ENCODE measurements around the gene SRD5A1.
"Not testable (repeated sequence)": the region's sequence is repeated elsewhere in the genome, so short reads cannot be mapped to it uniquely, and the experiment has no call there.

Gene SRD5A1

DNA sequence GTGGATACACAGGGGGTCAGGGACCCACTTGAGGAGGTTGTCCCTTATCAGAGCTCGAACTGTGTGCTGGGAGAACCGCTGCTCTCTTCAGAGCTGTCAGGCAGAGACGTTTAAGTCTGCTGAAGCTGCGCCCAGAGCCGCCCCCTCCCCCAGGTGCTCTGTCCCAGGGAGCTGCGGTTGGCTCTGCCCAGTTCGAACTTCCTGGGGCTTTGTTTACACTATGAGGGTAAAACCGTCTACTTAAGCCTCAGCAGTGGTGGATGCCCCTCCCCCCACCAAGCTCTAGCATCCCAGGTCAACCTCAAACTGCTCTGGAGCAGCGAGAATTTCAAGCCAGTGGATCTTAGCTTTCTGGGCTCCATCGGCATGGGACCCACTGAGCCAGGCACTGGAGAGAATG lies 15.9 kb downstream of the SRD5A1 start:
- no peak for DNase-seq

DNA sequence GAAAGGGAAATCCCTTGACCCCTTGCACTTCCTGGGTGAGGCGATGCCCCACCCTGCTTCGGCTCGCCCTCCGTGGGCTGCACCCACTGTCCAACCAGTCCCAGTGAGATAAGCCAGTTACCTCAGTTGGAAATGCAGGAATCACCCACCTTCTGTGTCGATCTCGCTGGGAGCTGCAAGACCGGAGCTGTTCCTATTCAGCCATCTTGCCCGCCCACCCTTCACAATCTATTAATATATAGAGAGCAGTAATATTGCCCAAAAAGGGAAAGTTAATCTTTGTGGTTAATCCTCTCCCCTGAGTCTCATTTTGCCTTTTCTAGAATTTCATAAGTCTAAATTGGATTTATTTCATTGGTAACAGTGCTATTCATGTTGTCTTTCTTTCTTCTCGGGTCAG lies 16.4 kb downstream of the SRD5A1 start:
- no peak for DNase-seq

DNA sequence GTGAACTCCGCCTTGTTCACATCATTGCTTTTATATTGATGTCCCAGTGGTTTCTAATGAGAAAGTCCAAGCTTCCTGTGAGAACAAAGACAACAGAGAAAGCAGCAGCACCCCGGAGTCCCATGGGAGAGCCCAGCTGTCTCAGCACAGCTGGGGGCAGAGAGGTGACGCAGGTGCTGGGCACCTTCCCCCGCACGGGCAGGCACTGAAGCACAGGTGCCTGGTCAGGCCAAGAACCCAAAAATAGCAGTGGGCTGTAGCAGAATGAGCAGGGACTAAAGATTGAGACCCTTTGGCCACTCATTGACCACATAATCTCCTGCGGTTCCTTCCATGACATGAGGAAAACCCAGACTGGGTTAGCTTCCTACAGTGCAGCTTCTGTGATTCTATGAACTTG lies 18.8 kb downstream of the SRD5A1 start:
- DNase-seq, result no peak

DNA sequence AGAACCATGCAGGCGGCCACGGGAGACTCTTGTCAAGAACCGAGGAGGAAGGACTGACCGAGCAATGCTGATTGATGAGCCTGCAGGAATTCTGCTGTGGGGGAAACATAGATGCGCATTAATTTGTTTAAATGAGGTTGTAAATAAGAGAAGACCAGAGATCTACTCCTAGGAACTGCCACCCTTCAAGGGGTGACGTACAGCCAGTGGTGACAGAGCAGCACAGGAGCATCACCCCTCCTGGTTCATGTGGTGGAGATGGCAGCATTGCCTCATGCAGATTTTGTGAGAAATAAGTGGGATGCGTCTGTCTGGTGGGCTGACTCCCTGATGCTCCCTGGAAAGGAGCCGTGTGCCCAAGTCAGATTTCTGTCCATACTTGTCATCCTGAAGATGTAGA lies 22.2 kb downstream of the SRD5A1 start:
- DNase-seq, result no peak

DNA sequence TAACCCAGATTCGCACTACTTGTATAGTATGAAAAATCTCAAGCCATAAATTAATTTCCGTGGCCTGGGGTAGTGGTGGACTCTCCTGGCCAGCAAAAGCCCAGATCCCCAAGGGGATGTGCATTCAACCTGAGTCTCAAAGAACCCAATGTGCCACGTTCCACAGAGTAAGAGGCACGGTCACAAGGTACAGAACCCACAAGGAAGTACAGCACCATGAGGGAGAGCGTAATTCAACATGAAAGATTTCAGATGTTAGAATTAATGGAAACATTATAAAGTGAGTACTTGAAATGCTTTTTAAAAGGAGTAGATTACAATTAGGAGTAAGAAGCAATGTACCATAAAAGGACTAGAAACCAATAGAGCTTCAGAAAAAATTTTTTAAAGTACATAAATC lies 23.4 kb downstream of the SRD5A1 start:
- DNase-seq, result no peak

DNA sequence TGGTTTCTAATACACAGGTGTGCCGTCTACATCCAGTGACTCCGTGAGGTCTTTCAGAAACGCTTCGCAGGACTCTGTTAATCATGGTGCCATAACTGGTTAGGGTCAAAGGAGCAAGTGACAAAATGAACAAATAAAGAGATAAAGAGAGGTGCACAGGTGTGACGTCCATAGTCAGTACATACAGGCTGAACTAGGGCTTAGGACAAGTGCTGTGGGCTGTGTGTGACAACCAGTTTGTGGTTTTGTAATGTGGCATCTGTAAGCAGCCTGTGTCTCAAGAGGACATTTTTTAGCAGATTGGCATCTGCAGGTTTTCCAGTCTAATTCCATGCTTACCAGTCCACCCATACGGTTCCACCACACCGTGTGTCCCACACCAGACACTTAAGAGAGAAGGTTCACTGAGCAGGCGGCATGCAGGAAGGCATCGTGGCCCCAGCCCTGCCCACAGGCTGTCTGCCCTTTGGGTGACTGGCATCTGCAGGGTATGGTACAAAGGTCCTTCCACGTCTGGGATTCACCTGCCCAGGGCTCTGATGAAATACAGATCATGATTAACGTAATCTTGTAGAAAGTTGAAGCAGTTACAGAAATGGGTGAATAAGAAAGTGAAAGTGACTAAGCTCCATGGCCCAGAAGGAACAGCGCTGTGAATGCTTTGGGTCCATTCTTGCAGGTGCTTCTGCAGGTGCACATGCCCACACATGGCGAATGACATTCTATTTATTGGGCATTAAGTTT lies 26.9 kb downstream of the SRD5A1 start:
- DNase-seq, result no peak

DNA sequence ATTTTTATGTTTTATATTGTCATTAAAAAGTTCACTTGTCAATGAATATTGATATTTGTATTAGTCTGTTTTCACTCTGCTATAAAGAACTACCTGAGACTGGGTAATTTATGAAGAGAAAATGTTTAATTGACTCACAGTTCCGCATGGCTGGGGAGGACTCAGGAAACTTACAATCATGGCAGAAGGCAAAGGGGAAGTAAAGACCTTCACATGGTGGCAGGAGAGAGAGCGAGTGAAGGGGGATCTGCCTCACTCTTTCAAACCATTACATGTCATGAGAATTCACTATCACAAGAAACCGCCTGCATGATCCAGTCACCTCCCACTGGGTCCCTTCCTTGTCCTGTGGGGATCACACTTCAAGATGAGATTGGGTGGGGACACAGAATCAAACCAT lies 27.4 kb downstream of the SRD5A1 start:
- no peak for DNase-seq

DNA sequence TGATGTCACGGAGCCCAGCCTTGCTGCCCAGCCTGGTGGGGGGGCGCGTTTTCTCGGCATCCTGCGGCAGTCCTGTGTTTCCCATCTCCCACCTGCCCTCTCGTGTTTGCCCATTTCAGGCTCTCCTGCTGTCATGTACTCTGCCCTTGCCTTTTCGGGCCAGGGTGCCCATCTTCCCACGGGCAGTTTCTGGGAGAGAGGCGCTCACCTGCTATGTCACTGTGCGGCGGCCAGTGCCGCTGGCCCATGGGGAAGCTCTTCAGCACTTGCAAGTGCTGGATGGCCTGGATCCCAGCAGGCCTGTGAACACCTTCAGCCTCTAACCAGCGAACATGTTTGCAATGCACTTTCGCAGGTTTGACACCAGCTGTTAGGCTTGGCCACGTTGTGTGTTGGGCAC lies 33.5 kb downstream of the SRD5A1 start:
- no peak for DNase-seq

DNA sequence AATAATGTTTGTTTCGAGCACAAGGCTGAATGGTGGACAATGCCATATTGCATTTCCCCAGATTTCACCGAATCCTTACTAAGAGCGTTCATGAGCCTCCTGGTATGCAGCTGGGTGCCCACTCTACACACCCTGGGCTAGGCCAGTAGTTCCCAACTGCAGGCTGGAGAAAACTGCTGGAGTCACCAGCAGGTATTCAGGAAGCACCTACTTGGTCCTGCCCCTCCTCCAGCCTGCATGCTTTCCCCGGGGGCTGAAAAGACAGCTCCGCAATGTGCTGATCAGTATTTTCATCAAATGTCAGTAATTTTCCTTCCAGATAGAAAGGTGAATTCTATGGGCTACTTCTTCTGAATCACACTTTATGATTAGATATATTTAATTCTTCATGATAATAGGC lies 34.4 kb downstream of the SRD5A1 start:
- no peak for DNase-seq

DNA sequence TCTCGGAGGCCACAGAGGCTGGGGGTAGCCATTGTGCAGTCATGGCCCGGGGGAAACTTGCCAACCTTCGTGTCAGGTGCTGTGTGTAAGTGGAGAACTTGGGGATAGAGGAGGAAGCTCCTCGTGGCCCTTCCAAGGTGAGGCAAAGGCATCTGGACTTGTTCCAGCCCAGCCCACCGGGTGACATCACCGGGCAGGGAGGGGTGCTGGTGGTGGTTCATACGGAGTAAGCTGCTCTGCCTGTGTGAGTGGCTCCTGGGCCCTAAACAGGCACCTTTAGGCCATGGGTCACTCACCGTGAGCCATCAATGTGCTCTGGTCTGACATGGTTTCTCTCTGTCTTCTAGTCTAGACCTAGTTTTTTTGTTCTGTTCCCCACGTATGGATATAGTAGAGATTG lies 35.5 kb downstream of the SRD5A1 start:
- DNase-seq, result not testable (repeated sequence)

DNA sequence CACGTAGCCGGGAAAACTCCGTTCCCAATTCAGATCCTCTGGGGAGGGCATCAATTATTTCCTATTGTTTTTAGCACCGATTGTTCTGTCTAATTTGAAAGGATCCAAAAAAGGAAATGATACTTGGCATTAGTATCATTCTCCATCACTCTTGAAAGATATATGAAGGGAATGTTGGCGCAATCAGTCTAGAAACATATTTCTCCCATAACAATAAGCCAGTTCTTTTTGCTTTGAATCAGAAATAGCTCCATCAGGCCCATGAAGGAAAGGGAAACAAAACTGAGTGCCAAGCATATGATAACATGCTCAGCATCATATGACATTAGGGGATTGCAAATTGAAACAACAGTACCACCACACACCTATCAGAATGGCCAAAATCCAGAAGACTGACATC lies 39.8 kb downstream of the SRD5A1 start:
- no peak for DNase-seq

DNA sequence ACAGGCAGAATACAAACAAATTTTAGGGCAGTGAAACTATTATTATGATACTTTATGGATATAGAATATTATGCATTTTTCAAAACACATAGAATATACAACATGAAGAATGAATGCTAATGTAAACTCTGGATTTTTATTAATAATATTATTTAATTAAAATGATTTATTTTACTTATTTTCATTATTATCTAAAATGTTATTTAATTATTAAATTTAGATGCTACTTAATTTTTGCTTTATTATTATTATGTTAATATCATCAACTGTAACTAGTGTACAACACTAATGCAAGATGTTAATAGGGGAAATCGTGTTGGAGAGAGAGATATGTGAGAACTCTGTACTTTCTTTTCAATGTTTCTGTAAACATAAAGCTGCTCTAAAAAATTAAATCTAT lies 40.7 kb downstream of the SRD5A1 start:
- no peak for DNase-seq

DNA sequence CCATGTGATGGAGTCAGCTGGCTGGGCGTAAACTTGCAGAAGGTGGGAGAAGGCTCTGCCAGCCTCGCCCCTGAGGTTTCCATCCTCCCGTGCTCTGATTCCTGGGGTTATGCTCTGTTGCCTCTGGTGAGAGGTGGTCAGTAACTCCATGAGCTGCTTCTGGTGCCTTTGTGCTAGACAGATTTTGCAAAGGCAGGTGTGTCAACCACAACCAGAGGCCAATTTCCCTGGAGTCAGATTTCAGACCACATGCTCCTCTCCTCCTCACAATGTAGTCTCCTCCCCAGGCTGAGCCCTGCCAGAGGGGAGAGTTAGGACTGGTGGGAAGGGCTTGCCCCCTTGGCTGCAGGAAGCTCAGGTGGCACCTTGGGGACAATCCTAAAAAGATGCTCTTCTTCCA lies 41.2 kb downstream of the SRD5A1 start:
- DNase-seq, result no peak

DNA sequence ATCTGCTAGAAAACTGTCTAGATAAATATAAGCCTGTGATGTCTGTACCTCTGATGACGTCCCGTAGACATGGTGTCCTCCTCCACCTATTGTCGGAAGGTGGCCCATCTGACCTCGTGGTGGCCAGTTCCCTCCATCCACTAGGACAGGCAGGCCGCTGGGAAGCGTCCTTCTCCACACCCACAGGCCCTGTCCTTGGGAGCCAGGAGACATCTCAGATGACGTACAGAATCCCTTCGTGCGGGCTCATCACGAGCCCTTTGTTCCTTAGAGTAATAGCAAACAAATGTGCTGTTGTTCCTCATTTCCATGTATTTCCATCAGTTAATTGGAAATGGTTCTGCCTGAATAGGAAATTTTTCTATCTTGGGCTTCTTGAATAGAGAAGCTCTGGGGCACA lies 41.6 kb downstream of the SRD5A1 start:
- no peak for DNase-seq

DNA sequence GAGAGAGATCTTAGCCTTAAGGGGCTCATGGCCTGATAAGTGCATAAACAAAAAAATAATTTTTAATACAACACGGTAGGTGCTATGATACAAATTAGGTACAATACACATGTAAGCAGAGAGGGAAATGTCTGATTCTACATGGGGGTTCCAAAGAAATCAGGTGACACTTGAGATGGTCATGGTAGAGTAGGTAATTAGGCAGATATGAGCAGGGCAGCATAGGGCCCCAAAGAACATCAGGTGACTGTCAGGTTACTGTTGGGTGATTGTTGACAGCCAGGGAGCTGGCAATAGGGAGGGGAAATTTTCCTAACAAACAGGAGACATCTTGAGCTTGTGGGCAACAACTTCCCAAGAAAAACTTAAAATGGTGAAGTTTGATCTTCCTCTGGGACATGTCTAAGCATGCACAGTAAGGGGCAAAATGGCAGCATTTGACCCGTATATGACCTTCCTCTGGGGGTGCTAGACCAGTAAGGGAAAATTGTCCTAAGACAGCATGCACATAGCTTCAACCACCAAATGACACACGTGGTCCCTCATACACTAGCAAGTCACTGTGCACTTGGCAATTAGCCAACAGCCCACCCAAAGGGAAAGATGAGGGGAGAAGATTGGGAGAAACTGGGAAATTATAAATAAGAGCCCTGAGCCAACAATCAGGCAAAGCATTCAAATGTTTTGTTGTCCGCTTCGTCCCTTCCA lies 42.7 kb downstream of the SRD5A1 start:
- no peak for DNase-seq

DNA sequence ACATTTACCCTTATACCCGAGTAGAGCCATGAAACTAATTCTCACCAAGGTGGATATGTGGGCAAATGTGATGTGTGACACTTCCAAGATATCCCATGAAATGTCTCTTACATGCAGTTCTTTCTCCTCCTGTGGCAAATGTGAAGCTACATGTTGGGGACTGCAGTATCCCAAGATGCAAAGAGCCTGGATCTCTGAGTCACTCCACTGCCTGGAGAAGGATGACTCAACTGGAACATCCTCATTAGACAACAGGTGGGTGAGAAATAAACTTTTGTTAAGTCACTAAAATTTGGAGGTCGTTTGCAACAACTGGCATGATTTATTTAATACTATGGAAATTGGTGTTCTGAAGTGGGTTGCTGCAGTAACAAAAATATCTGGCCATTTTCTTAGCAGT lies 43.5 kb downstream of the SRD5A1 start:
- no peak for DNase-seq

DNA sequence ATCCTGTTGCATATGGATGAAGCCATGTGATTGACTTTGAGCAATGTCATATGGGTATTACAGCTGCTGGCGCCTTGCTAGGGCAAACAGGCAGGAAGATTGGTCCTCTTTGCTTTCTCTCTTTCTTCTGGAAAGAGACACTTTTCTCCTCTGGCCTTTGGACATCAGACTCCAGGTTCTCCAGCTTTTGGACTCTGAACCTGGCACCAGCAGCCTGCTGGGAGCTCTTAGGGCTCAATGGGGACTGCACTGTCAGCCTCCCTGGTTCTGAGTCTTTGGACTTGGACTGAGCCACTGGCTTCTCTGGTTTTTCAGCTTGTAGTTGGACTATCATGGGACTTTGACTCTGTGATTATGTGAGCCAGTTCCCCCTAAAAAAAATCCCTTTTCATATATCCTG lies 45.1 kb downstream of the SRD5A1 start:
- no peak for DNase-seq

DNA sequence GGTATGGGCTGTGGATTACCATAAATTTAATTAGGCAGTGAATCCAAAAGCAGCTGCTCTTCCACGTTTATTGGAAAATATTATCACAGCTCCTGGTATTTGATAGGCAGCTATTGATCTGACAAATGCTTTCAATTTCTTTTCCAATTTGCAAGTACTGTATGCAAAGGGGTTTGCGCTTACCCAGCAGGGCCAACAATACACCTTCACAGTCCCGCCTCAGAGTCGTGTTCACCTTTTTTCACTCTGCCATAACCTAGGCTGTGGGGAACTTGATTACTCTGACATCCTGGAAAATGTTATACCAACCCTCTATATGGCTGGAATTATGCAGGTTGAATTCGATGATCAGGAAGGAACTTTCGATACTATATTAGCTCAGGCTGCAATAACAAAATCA lies 47.7 kb downstream of the SRD5A1 start:
- DNase-seq, result no peak

DNA sequence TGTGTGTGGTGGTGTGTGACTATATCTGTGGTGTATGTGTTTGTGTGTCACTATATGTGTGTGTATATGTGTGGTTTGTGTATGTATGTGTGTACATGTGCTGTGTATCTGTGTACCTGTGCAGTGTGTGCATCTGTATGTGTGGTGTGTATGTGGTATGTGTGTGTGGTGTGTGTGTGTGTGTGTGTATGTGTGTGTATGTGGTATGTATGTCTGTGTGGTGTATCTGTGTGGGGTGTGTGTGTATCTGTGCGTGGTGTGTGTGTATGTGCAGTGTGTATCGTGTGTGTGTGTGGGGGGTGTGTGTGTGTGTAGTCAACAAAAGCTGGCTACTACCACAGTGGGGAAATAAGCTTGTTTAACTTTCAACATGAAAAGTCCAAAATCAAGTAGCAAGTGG lies 48.4 kb downstream of the SRD5A1 start:
- DNase-seq, result no peak

DNA sequence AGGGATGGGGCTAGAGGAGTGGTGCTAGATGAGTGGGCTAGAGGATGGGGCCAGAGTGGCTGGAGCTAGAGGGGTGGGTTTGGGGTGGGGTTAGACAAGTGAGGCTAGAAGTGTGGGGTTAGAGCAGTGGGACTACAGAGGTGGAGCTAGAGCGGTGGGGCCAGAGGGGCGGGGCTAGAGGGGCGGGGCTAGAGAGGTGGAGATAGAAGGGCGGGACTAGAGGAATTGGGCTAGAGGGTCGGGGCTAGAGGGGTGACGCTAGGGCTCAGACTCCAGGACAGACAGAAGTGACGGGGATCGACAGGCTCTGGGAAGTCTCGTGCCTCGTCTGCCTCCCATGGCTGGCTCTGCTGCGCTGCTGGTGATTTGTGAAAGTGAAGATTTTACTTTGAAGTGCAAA lies 49.0 kb downstream of the SRD5A1 start:
- DNase-seq, result no peak

DNA sequence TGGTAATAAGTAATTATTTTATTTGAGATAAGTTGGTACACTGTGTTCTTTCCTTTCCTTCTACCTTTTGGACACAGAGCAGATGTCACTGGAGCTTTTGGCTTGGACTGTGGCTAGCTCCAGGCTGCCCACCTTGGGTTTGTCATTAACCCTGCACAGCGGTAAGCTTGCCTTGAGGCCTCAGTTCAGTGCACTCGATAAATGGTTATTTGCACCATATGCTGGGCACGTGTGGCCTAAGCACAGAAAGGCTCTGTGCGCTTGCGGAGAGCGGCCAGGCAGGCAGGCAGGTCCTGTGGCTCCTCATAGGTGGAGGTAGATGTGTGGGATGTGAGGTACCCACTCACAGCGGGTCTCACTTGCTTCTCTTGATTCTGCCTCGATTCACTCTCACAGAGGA lies 50.0 kb downstream of the SRD5A1 start:
- no peak for DNase-seq

DNA sequence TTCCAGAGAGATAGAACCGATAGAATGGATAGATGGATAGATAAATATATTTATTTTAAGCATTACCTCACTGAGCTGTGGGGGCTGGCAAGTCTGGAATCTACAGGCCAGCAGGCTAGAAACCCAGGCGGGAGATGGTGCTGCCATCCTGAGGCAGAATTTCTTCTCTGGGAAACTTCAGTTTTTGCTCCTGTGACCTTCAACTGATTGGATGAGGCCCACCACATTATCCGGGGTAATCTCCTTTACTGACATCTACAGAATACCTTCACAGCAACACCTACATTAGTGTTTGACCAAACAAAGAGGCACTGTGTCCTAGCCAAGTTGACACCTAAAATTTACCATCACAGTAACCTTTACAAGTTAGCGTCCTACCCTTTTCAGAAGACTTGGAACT lies 50.8 kb downstream of the SRD5A1 start:
- DNase-seq, result no peak

DNA sequence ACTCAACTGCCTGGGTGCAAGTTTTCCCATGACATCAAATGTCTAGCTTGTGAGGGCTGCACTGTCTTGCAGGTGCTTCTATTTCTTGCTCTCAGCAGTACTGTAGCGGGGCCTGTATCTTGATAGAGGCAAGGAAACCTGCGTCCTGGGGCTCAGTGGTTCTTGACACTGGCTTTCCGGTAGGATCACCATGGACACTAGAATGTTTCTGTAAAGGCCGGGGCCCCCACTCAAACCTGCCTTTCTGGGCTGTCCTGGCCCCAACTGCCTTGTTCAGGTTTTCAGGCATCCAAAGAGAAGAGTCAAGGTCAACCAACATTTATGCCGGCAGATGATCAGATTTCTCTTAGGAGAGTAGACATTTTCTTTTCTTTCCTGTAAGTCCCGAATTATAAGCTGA lies 53.3 kb downstream of the SRD5A1 start:
- DNase-seq, result no peak

DNA sequence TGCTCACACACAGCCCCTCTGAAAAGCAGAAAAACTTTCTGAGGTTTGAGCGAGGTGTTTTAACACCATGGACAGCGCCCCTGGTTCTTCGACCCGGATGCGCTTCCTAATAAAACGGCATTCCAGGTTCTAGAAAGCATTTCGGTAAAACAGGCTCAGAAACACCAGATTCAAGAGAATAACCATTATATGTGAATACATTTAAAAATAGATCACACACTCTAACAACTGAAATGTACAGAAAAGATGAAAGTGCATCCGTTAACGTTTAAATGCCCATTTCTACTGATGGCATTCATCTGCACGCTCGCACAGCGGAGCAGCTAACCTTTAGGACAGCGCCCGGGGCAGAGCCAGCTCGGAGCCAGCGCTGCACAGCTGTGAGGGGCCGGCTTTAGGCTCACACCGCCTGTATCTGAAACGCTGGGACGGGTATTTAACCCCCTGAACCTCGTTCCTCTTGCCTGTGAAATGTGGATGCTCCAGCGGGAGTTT lies 53.7 kb downstream of the SRD5A1 start:
- no peak for DNase-seq

DNA sequence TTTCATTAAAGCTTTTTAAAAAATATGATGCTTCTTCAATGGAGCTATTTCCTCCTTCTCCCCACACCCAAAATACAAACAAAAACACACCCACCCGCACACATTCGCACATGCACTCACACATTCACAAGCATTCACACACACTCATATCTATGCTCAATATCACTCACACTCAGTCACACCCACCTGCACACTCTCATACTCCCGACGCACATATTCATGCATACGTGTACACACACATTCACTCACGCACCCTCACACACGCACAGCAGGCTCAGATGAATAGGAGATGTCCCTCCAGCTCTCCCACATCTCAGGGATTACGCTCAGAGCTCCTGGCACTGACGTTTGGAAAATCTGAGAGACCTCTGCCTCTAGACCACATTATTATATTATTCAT lies 54.3 kb downstream of the SRD5A1 start:
- DNase-seq, result no peak
